OCI-LY1 (cell line): ENCODE results near the gene ANK3.

Experiments used
- H2AFZ ChIP-seq: fragments of 200-600 bp; sonication (generic), shearing (Covaris generic); 2 replicates; pipeline ENCODE4 v1.6.0; 2014; ENCODE audit warnings: antibody characterized with exemption, mild to moderate bottlenecking, low read length
- H3F3A ChIP-seq: fragments of 200-600 bp; sonication (generic), shearing (Covaris generic); 2 replicates; pipeline ENCODE4 v1.6.0; 2014; ENCODE audit warnings: mild to moderate bottlenecking, antibody characterized with exemption, low read length, moderate library complexity; ENCODE audit not compliant: insufficient read depth
- H3K27ac ChIP-seq: fragments of 200-600 bp; sonication (generic); 2 replicates; pipeline ENCODE4 v1.5.1; 2014; ENCODE audit warnings: low read length, mixed run types, mild to moderate bottlenecking, low read depth; ENCODE audit not compliant: poor library complexity, severe bottlenecking
- H3K27me3 ChIP-seq: fragments of 200-600 bp; sonication (generic); 2 replicates; pipeline ENCODE4 v1.6.0; 2014; ENCODE audit warnings: antibody characterized with exemption, mild to moderate bottlenecking, low read length, moderate library complexity; ENCODE audit not compliant: insufficient read depth
- H3K36me3 ChIP-seq: fragments of 200-600 bp; sonication (generic); 2 replicates; pipeline ENCODE4 v1.6.1; 2014; ENCODE audit warnings: mild to moderate bottlenecking, antibody characterized with exemption, low read length, moderate library complexity, mixed read lengths; ENCODE audit not compliant: insufficient read depth
- H3K4me1 ChIP-seq: fragments of 200-600 bp; sonication (generic); 2 replicates; pipeline ENCODE4 v1.5.1; 2014; ENCODE audit warnings: mild to moderate bottlenecking, low read length, moderate library complexity; ENCODE audit not compliant: insufficient read depth, severe bottlenecking
- H3K4me2 ChIP-seq: fragments of 200-600 bp; sonication (generic), shearing (Covaris generic); 2 replicates; pipeline ENCODE4 v1.6.1; 2014; ENCODE audit warnings: low read length
- H3K4me3 ChIP-seq: fragments of 200-600 bp; sonication (generic); 2 replicates; pipeline ENCODE4 v1.5.1; 2014; ENCODE audit warnings: low read length, low read depth, mild to moderate bottlenecking, mixed read lengths; ENCODE audit not compliant: poor library complexity, severe bottlenecking
- H3K79me2 ChIP-seq: fragments of 200-600 bp; shearing (Covaris generic); 2 replicates; pipeline ENCODE4 v1.6.1; 2016; ENCODE audit warnings: mixed run types, low read length, mixed read lengths; ENCODE audit not compliant: insufficient read depth
- H3K9ac ChIP-seq: fragments of 200-600 bp; sonication (generic), shearing (Covaris generic); 2 replicates; pipeline ENCODE4 v1.6.1; 2014; ENCODE audit warnings: mild to moderate bottlenecking, low read length, mixed read lengths
- H3K9me2 ChIP-seq: fragments of 200-600 bp; sonication (generic), shearing (Covaris generic); 2 replicates; pipeline ENCODE4 v1.6.1; 2014; ENCODE audit warnings: low read depth, mild to moderate bottlenecking, low read length, mixed read lengths
- H3K9me3 ChIP-seq: fragments of 200-600 bp; shearing (Covaris generic); 2 replicates; pipeline ENCODE4 v1.6.1; 2014; ENCODE audit warnings: low read length, mixed read lengths
- H4K20me1 ChIP-seq: fragments of 200-600 bp; sonication (generic), shearing (Covaris generic); 2 replicates; pipeline ENCODE4 v1.6.0; 2016; ENCODE audit warnings: mild to moderate bottlenecking, low read length; ENCODE audit not compliant: insufficient read depth
- EZH2 ChIP-seq: fragments of 200-600 bp; sonication (generic), shearing (Covaris generic); IDR thresholded peaks from 2 replicates; pipeline ENCODE4 v1.8.0; 2017; ENCODE audit warnings: borderline replicate concordance, mixed run types, mild to moderate bottlenecking, antibody characterized with exemption, low read length, moderate library complexity, mixed read lengths
- TF ChIP-seq, protein P1 (sequence below): fragments of 200-600 bp; sonication (generic), shearing (Covaris generic); IDR thresholded peaks from 2 replicates; pipeline ENCODE4 v1.5.1; 2017; ENCODE audit warnings: mild to moderate bottlenecking, antibody characterized with exemption, low read length, moderate library complexity, mixed read lengths

The ANK3 gene

GRCh38 chr10:60296073-60296472 is 93.6 kb downstream of the ANK3 start:
- Histone ChIP-seq H3K9ac (no peak overlapping the region), H3K9me3 (no peaks in the 10 kb centered on the region), H3F3A (no peaks in the 10 kb centered on the region), H4K20me1 (no peaks in the 10 kb centered on the region), H3K79me2 (peaks cover 14% of the 10 kb centered on the region; the same call in 1 of the 2 replicates), H3K4me3 (no peak overlapping the region), H3K9me2 (no peaks in the 10 kb centered on the region), H3K27me3 (no peaks in the 10 kb centered on the region), H3K4me2 (no peak overlapping the region), H2AFZ (no peak overlapping the region), H3K36me3 (no peaks in the 10 kb centered on the region), H3K4me1 (peaks cover 51% of the 10 kb centered on the region), H3K27ac (no peak overlapping the region)
- TF ChIP-seq, protein P1, sequence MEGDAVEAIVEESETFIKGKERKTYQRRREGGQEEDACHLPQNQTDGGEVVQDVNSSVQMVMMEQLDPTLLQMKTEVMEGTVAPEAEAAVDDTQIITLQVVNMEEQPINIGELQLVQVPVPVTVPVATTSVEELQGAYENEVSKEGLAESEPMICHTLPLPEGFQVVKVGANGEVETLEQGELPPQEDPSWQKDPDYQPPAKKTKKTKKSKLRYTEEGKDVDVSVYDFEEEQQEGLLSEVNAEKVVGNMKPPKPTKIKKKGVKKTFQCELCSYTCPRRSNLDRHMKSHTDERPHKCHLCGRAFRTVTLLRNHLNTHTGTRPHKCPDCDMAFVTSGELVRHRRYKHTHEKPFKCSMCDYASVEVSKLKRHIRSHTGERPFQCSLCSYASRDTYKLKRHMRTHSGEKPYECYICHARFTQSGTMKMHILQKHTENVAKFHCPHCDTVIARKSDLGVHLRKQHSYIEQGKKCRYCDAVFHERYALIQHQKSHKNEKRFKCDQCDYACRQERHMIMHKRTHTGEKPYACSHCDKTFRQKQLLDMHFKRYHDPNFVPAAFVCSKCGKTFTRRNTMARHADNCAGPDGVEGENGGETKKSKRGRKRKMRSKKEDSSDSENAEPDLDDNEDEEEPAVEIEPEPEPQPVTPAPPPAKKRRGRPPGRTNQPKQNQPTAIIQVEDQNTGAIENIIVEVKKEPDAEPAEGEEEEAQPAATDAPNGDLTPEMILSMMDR: no peak

- Histone ChIP-seq H3K36me3 (no peaks in the 10 kb centered on the region), H3K4me1 (peaks cover 59% of the 10 kb centered on the region), H3K27me3 (no peaks in the 10 kb centered on the region), H3K27ac (no peak overlapping the region), H3K9me3 (no peaks in the 10 kb centered on the region), H3K4me2 (no peak overlapping the region), H3K9me2 (no peaks in the 10 kb centered on the region), H2AFZ (0 out of 2 replicates have a peak overlapping the region, but pooled peaks have one; percentile 35), H3K4me3 (no peak overlapping the region), H3K9ac (no peak overlapping the region), H4K20me1 (no peaks in the 10 kb centered on the region), H3F3A (no peaks in the 10 kb centered on the region), H3K79me2 (peaks cover 14% of the 10 kb centered on the region; the same call in 1 of the 2 replicates)
- no peak for TF ChIP-seq EZH2
- TF ChIP-seq, protein P1: no peak
Observed at GRCh38 chr10:60295028-60295937, 94.4 kb downstream of the ANK3 start.

DNA sequence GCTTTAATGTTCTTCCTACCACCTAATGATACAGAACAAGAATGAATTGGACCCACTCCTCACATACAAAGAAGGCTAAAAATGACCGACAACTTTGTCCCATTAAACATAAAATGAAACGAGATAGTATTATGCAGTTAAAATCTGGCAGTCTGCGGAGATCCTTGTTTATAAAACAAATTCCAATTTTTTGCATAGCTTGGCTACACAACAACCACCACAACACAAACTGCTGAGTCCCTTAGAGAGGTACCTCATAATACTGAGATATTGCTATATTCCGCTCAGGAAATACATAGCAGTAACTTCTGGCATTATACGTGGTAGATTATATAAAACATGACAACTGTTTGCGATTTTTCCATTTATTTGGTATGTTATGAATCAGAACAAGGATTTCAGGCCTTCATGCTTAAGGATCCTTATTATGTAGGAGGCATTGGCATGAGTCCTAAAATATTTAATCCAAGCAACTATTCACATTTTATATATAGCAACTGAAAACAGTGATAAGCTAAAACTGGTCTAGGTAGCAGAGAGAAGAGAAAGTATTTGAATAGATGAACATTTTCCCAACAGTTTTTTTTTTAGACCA is 96.0 kb downstream of the ANK3 start:
- Histone ChIP-seq H2AFZ (no peak overlapping the region), H3K36me3 (no peaks in the 10 kb centered on the region), H3K9me2 (no peaks in the 10 kb centered on the region), H3K9ac (no peak overlapping the region), H3K27ac (no peak overlapping the region), H3K4me2 (no peak overlapping the region), H3K27me3 (no peaks in the 10 kb centered on the region), H3K4me3 (no peak overlapping the region), H4K20me1 (no peaks in the 10 kb centered on the region), H3F3A (no peaks in the 10 kb centered on the region), H3K9me3 (no peaks in the 10 kb centered on the region), H3K4me1 (peaks cover 73% of the 10 kb centered on the region), H3K79me2 (peaks cover 14% of the 10 kb centered on the region; the same call in 1 of the 2 replicates)
- TF ChIP-seq, protein P1: no peak
- no peak for TF ChIP-seq EZH2
